K562 (cell line): ENCODE measurements around the gene EFCAB5. TPM values are rescaled to one million over a fixed set of nuclear protein-coding genes. Genes with fewer than 3 reads are reported as not detected.

ENCODE experiments used
- ATAC-seq: fragments of 200-7000 bp; cut with Tn5 transposase; 3 replicates; pipeline ENCODE4 v1.9.1; 2020; ENCODE audit warnings: moderate library complexity
- BruUV-seq: library from RNA; stranded (reverse); fragments of 400-500 nt; replicated peaks from 2 replicates; lab custom pipeline; 2021; lab: Mats Ljungman, UMichigan
- CTCF ChIA-PET: fragments of 300-600 bp; formaldehyde crosslinking; extraction: SDS; loops from one replicate; lab custom pipeline; 2021; ENCODE audit warnings: low intra/inter-chr PET ratio; lab: Yijun Ruan, JAX
- POLR2A ChIA-PET: fragments of 300-600, 350-650 bp; sonication (Branson Sonifier 250); formaldehyde crosslinking; extraction: SDS; loops from one replicate; lab custom pipeline; 2021; ENCODE audit warnings: antibody characterized with exemption, inconsistent platforms; lab: Yijun Ruan, JAX
- DNase-seq, 4 experiments: peaks; one replicate each; pipeline versions ENCODE4 v3.0.0 to v3.0.0-alpha.2; 2011 to 2018; ENCODE audit warnings: low spot score in 3 of 4, mixed read lengths in 3 of 4; ENCODE audit errors: extremely low read depth in 1 of 4
- FAIRE-seq: peaks from 2 replicates; lab custom pipeline; 2011; peaks lifted over from hg19 to GRCh38; lab: Jason Lieb, UNC
- H2AFZ ChIP-seq: 2 replicates; pipeline ENCODE4 v1.6.0; 2011; ENCODE audit warnings: low read depth, low read length, control low read depth, inconsistent platforms
- H3K27ac ChIP-seq: fragments of 200-600 bp; 3 replicates; pipeline ENCODE4 v1.8.0; 2011; ENCODE audit warnings: low read depth, mild to moderate bottlenecking, control low read depth, inconsistent platforms, low read length, moderate library complexity, mixed read lengths; ENCODE audit errors: extremely low read depth
- H3K27me3 ChIP-seq, 2 experiments: fragments of 300-600 bp in 1 of 2; 2 replicates in 1 of 2; 3 replicates in 1 of 2; pipeline versions ENCODE4 v1.6.0 to v1.8.0; 2011; ENCODE audit warnings: inconsistent platforms in 2 of 2, low read length in 2 of 2, mild to moderate bottlenecking in 1 of 2, mixed read lengths in 1 of 2, moderate library complexity in 1 of 2; ENCODE audit not compliant: control insufficient read depth in 2 of 2, insufficient read depth in 2 of 2
- H3K36me3 ChIP-seq: fragments of 300-600 bp; 3 replicates; pipeline ENCODE4 v1.8.0; 2011; ENCODE audit warnings: mild to moderate bottlenecking, low read length, inconsistent platforms; ENCODE audit not compliant: control insufficient read depth, insufficient read depth
- H3K4me1 ChIP-seq, 2 experiments: fragments of 200-600 bp in 1 of 2; replicated peaks in 1 of 2; 2 replicates in 1 of 2; 3 replicates in 1 of 2; pipeline versions ENCODE4 v1.5.1 to v1.8.0; 2011; ENCODE audit warnings: inconsistent platforms in 2 of 2, low read length in 2 of 2, mild to moderate bottlenecking in 1 of 2, mixed read lengths in 1 of 2, moderate library complexity in 1 of 2; ENCODE audit not compliant: control insufficient read depth in 2 of 2, insufficient read depth in 2 of 2
- H3K4me2 ChIP-seq: 2 replicates; pipeline ENCODE4 v1.6.1; 2011; ENCODE audit warnings: low read length, control low read depth, inconsistent platforms, mixed read lengths; ENCODE audit not compliant: insufficient read depth
- H3K4me3 ChIP-seq: fragments of 200-600 bp; sonication (generic), shearing (Covaris generic); 2 replicates; pipeline ENCODE4 v1.5.1; 2016; ENCODE audit warnings: control low read depth, inconsistent platforms
- H3K79me2 ChIP-seq: fragments of 200-600 bp; 3 replicates; pipeline ENCODE4 v1.8.0; 2011; ENCODE audit warnings: low read length, inconsistent platforms; ENCODE audit not compliant: control insufficient read depth, insufficient read depth
- H3K9ac ChIP-seq, 2 experiments: 2 replicates each; pipeline versions ENCODE4 v1.6.0 to v1.6.1; 2011; ENCODE audit warnings: low read depth in 2 of 2, low read length in 2 of 2, control low read depth in 1 of 2, inconsistent platforms in 1 of 2, mild to moderate bottlenecking in 1 of 2, mixed read lengths in 1 of 2; ENCODE audit not compliant: insufficient read depth in 1 of 2
- H3K9me1 ChIP-seq: one replicate; pipeline ENCODE4 v1.6.0; 2011; ENCODE audit warnings: inconsistent platforms, mild to moderate bottlenecking, low read length, moderate library complexity; ENCODE audit not compliant: control insufficient read depth, insufficient read depth
- H3K9me3 ChIP-seq: replicated peaks from 2 replicates; pipeline ENCODE4 v1.5.1; 2011; ENCODE audit warnings: low read depth, low read length, inconsistent platforms; ENCODE audit not compliant: control insufficient read depth, insufficient read depth
- H4K20me1 ChIP-seq: replicated peaks from 2 replicates; pipeline ENCODE4 v1.6.1; 2011; ENCODE audit warnings: low read length, inconsistent platforms, mixed read lengths; ENCODE audit not compliant: control insufficient read depth, insufficient read depth
- EP400 ChIP-seq: fragments of 450-650 bp; IDR thresholded peaks from 2 replicates; pipeline ENCODE4 v1.6.1; 2017; ENCODE audit warnings: antibody characterized with exemption, mild to moderate bottlenecking, moderate library complexity
- GATAD2A ChIP-seq: fragments of 450-650 bp; IDR thresholded peaks from 2 replicates; pipeline ENCODE4 v1.6.1; 2017
- GTF2E2 ChIP-seq: fragments of 200-800 bp; sonication (Bioruptor generic); IDR thresholded peaks from 2 replicates; pipeline ENCODE4 v1.6.1; 2016; ENCODE audit warnings: missing genetic modification characterization, missing compliant biosample characterization
- HOXB6 ChIP-seq: fragments of 250-450 bp; sonication (Bioruptor Pico); IDR thresholded peaks from 2 replicates; pipeline ENCODE4 v1.5.1; 2022; ENCODE audit warnings: mild to moderate bottlenecking, borderline replicate concordance
- MYC ChIP-seq, 2 experiments: fragments of 250-450 bp in 1 of 2; sonication (Bioruptor Pico) in 1 of 2; IDR thresholded peaks; 2 replicates each; pipeline versions ENCODE4 v1.5.1 to v1.6.1; 2012 to 2021; ENCODE audit warnings: low read depth in 2 of 2, borderline replicate concordance in 1 of 2, improper control_type of control experiment in 1 of 2, low read length in 1 of 2, mild to moderate bottlenecking in 1 of 2, moderate library complexity in 1 of 2
- NELFE ChIP-seq: IDR thresholded peaks from 2 replicates; pipeline ENCODE4 v1.6.1; 2011; ENCODE audit warnings: mild to moderate bottlenecking; ENCODE audit not compliant: insufficient read depth, insufficient read length
- RFX7 ChIP-seq: fragments of 250-450 bp; sonication (Bioruptor Pico); IDR thresholded peaks from 2 replicates; pipeline ENCODE4 v1.5.1; 2021; ENCODE audit warnings: mild to moderate bottlenecking
- ZNF583 ChIP-seq: fragments of 250-450 bp; sonication (Bioruptor Pico); IDR thresholded peaks from 2 replicates; pipeline ENCODE4 v1.4.0; 2020
- WGBS: fragments of 100-300 bp; shearing (Covaris generic); methylation state at CpG from one replicate; pipeline ENCODE4 v1.1.6; 2016; ENCODE audit warnings: low coverage, mixed read lengths; ENCODE audit not compliant: insufficient coverage; ENCODE audit errors: missing lambda C conversion rate; 5-methylcytosine and 5-hydroxymethylcytosine counted together
- in situ Hi-C: fragments of 300-500 bp; cut with MboI; formaldehyde crosslinking; loops from 4 replicates; pipeline ENCODE4 v1.15.0; 2018; ENCODE audit warnings: inconsistent platforms, mixed read lengths
- intact Hi-C: fragments of 100-400 bp; cut with micrococcal nuclease; formaldehyde crosslinking; loops from 2 replicates; pipeline ENCODE4 v1.14.2; 2022
- polyA plus RNA-seq, 8 experiments: library from polyadenylated mRNA; depleted of rRNA in 4 of 8; stranded (reverse) in 5 of 8; unstranded in 3 of 8; fragments of >200 nt; fragmentation: Nextera tagmentation in 2 of 8; fragmentation: Illumina TruSeq in 1 of 8; extraction: Ambion mirVana in 2 of 8; extraction: Trizol in 1 of 8; gene quantifications; 2 replicates each; pipeline versions ENCODE4 v1.2.1 to v1.2.3, GENCODE V29; 2011 to 2014; ENCODE audit warnings: inconsistent platforms in 1 of 8, missing spikeins in 1 of 8
- total RNA-seq, 7 experiments: library from RNA; depleted of rRNA in 6 of 7; stranded (reverse); fragments of >200 nt in 6 of 7; fragmentation: Illumina TruSeq in 2 of 7; extraction: Trizol in 2 of 7; gene quantifications; 2 replicates each; pipeline versions ENCODE4 v1.2.1 to v1.2.3, GENCODE V29; 2011 to 2021; ENCODE audit warnings: low replicate concordance in 1 of 7
- TF ChIP-seq, protein P1 (sequence below), 2 experiments: fragments of 450-650 bp in 1 of 2; sonication (generic) in 1 of 2; formaldehyde crosslinking in 1 of 2; IDR thresholded peaks; 2 replicates each; pipeline versions ENCODE4 v1.7.1 to v1.9.0; 2016 to 2022; ENCODE audit warnings: inconsistent platforms in 1 of 2, mild to moderate bottlenecking in 1 of 2, missing genetic modification reagents in 1 of 2
- TF ChIP-seq, protein P2 (sequence below): sonication (generic); formaldehyde crosslinking; IDR thresholded peaks from 2 replicates; pipeline ENCODE4 v1.8.0; 2023; ENCODE audit warnings: mild to moderate bottlenecking, missing genetic modification reagents

Gene EFCAB5
- total and polyA plus RNA-seq, 9 of the 15 experiments (the other 6 are each of a cell fraction or from before 2014, with no cell fraction given) = 0.06 to 0.11 TPM; not detected in 7

DNA sequence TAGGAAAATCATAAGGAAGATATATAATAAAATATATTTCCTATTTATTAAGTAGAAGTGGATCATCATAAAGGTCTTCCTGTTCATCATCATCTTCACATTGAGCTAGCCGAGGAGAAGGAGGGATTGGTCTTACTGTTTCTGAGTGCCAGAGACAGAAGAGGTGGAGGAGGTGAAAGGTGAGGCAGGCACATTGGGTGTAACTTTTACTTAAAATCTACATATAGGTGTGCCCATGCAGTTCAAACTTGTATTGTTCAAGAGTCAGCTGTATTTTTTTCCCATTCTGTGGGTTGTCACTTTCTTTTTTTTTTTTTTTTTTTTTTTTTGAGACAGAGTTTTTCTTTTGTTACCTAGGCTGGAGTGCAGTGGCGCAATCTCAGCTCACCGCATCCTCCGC lies 210.0 kb downstream of the EFCAB5 start:
- H3K79me2 ChIP-seq = peaks cover 56% of the 10 kb centered on the region
- no peak for TF ChIP-seq RFX7 (CRISPR knock-in tag)
- TF ChIP-seq GATAD2A = no peak
- TF ChIP-seq, protein P1, sequence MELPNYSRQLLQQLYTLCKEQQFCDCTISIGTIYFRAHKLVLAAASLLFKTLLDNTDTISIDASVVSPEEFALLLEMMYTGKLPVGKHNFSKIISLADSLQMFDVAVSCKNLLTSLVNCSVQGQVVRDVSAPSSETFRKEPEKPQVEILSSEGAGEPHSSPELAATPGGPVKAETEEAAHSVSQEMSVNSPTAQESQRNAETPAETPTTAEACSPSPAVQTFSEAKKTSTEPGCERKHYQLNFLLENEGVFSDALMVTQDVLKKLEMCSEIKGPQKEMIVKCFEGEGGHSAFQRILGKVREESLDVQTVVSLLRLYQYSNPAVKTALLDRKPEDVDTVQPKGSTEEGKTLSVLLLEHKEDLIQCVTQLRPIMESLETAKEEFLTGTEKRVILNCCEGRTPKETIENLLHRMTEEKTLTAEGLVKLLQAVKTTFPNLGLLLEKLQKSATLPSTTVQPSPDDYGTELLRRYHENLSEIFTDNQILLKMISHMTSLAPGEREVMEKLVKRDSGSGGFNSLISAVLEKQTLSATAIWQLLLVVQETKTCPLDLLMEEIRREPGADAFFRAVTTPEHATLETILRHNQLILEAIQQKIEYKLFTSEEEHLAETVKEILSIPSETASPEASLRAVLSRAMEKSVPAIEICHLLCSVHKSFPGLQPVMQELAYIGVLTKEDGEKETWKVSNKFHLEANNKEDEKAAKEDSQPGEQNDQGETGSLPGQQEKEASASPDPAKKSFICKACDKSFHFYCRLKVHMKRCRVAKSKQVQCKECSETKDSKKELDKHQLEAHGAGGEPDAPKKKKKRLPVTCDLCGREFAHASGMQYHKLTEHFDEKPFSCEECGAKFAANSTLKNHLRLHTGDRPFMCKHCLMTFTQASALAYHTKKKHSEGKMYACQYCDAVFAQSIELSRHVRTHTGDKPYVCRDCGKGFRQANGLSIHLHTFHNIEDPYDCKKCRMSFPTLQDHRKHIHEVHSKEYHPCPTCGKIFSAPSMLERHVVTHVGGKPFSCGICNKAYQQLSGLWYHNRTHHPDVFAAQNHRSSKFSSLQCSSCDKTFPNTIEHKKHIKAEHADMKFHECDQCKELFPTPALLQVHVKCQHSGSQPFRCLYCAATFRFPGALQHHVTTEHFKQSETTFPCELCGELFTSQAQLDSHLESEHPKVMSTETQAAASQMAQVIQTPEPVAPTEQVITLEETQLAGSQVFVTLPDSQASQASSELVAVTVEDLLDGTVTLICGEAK (IDR thresholded peaks at IDR 0.05) = no peak
- TF ChIP-seq, protein P1 (CRISPR knock-in tag; IDR thresholded peaks at IDR 0.05) = no peak
- no peak for TF ChIP-seq ZNF583
- TF ChIP-seq, protein P2, sequence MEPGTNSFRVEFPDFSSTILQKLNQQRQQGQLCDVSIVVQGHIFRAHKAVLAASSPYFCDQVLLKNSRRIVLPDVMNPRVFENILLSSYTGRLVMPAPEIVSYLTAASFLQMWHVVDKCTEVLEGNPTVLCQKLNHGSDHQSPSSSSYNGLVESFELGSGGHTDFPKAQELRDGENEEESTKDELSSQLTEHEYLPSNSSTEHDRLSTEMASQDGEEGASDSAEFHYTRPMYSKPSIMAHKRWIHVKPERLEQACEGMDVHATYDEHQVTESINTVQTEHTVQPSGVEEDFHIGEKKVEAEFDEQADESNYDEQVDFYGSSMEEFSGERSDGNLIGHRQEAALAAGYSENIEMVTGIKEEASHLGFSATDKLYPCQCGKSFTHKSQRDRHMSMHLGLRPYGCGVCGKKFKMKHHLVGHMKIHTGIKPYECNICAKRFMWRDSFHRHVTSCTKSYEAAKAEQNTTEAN (CRISPR knock-in tag) = no peak
- TF ChIP-seq NELFE = no peak
- TF ChIP-seq EP400 = no peak
- TF ChIP-seq GTF2E2 = no peak
- TF ChIP-seq HOXB6 (CRISPR knock-in tag) = no peak
- TF ChIP-seq MYC (IDR thresholded peaks at IDR 0.05; ENCODE audit: low read depth, low read length) = no peak
- TF ChIP-seq MYC (CRISPR knock-in tag; IDR thresholded peaks at IDR 0.05; ENCODE audit: borderline replicate concordance, low read depth) = no peak

More for the DNA sequence above, 210.0 kb downstream of the EFCAB5 start:
- H3K27ac ChIP-seq = no peak overlapping the region
- H3K4me1 ChIP-seq = peaks cover 0 to 6% of the 10 kb centered on the region in 2 experiments; a peak in 2 of 5 replicates
- ATAC-seq (no peak), FAIRE-seq (no peak), DNase-seq (no peak)
- no TSS peak for BruUV-seq
- H3K9me1 ChIP-seq = no peaks in the 10 kb centered on the region
- 96% methylated on average over 4 of the region's 4 CpGs for WGBS
- no peak overlapping the region for H3K9ac ChIP-seq
- H3K4me2 ChIP-seq = no peak overlapping the region
- ChIA-PET POLR2A (interaction anchor here (0.7 kb wide), 1 partner anchor 967 kb away, joined by 3 read pairs; no protein-coding TSS in a partner anchor), CTCF (no interaction called here)
- in situ Hi-C loops (no loop called here), intact Hi-C loops (no loop called here)
- peaks cover 43% of the 10 kb centered on the region; the same call in 1 of the 3 replicates for H3K36me3 ChIP-seq
- no peaks in the 10 kb centered on the region for H4K20me1 ChIP-seq
- H3K4me3 ChIP-seq = no peak overlapping the region
- H2AFZ ChIP-seq = no peak overlapping the region
- no peaks in the 10 kb centered on the region for H3K27me3 ChIP-seq
- H3K9me3 ChIP-seq = no peaks in the 10 kb centered on the region
